Lower lobe of right lung (tissue), 2 donors: ENCODE data around the gene KCNA3. TPM values are rescaled to one million over a fixed set of nuclear protein-coding genes. Genes with fewer than 3 reads are reported as not detected.

ENCODE experiments used
- ATAC-seq, 2 donors: fragments of 200-7000 bp; cut with Tn5 transposase; one replicate each; pipeline ENCODE4 v1.9.1; 2020 to 2022; ENCODE audit warnings: mild to moderate bottlenecking in 2 of 2, moderate library complexity in 2 of 2
- DNase-seq: peaks from one replicate; pipeline ENCODE4 v3.0.0-alpha.2; 2020
- H3K27ac ChIP-seq: fragments of 200-600 bp; one replicate; pipeline ENCODE4 v1.8.0; 2022
- H3K27me3 ChIP-seq: fragments of 200-600 bp; one replicate; pipeline ENCODE4 v1.8.0; 2022; ENCODE audit warnings: low read depth
- H3K36me3 ChIP-seq: fragments of 200-600 bp; one replicate; pipeline ENCODE4 v1.8.0; 2022; ENCODE audit warnings: mild to moderate bottlenecking
- H3K4me1 ChIP-seq: fragments of 200-600 bp; one replicate; pipeline ENCODE4 v1.8.0; 2022
- H3K4me3 ChIP-seq: fragments of 200-600 bp; one replicate; pipeline ENCODE4 v1.8.0; 2022; ENCODE audit warnings: mild to moderate bottlenecking
- H3K9me3 ChIP-seq: fragments of 200-600 bp; one replicate; pipeline ENCODE4 v1.8.0; 2022
- CTCF ChIP-seq: fragments of 200-600 bp; IDR thresholded peaks from one replicate; pipeline ENCODE4 v1.8.0; 2022; ENCODE audit warnings: antibody characterized with exemption, mild to moderate bottlenecking
- intact Hi-C: fragments of 100-400 bp; cut with DNase I; formaldehyde crosslinking; loops from one replicate; pipeline ENCODE4 v1.11.0; 2022
- total RNA-seq: library from RNA; stranded (reverse); fragmentation: NEBNext Ultra II Directional; extraction: Animal tissue kit (Norgen Biotek cat#: 25700); gene quantifications from one replicate; pipeline ENCODE4 v1.2.1, GENCODE V29; 2021
- donor health status: DM: no; HTN: yes; CAD: no; lungs with severe emphysema.

KCNA3 gene
- total RNA-seq, 1 donor from 2014 or later = 19.4 TPM

GRCh38 chr1:110628323-110629105 is 46.2 kb downstream of the KCNA3 start:
- Histone ChIP-seq H3K36me3 (no peaks in the 10 kb centered on the region), H3K9me3 (no peaks in the 10 kb centered on the region), H3K4me3 (no peak overlapping the region), H3K27ac (no peak overlapping the region), H3K4me1 (peaks cover 5% of the 10 kb centered on the region), H3K27me3 (no peaks in the 10 kb centered on the region)
- DNase-seq = no peak
- no peak for TF ChIP-seq CTCF
- ATAC-seq = no peak
- intact Hi-C loops = no loop called here

GRCh38 chr1:110627764-110628163 is 47.0 kb downstream of the KCNA3 start:
- no peaks in the 10 kb centered on the region for H3K9me3 ChIP-seq
- H3K27ac ChIP-seq = no peak overlapping the region
- no peak overlapping the region for H3K4me3 ChIP-seq
- intact Hi-C loops = no loop called here
- DNase-seq (no peak), ATAC-seq (peak; percentile 34 to 37)
- no peaks in the 10 kb centered on the region for H3K36me3 ChIP-seq
- H3K4me1 ChIP-seq = peaks cover 5% of the 10 kb centered on the region
- no peaks in the 10 kb centered on the region for H3K27me3 ChIP-seq
- TF ChIP-seq CTCF = no peak

DNA sequence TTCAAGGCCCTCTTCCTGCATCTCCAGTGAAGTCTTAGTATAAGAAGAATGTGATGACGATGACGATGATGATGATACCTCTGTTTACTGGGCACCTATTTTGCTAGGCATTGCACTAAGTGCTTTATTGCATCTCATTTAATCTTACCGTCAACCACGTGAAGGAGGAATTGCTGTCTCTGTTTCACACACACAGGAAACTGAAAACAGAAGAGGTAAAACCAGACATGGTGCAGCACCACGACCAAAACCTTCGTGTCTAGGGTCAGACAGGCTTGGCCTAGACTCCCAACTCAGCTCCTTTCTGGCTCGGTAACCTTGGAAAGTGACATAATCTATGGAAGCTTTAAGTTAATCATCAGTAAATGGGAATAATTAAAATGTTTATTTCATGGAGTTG is 47.9 kb downstream of the KCNA3 start:
- no peak for TF ChIP-seq CTCF
- Histone ChIP-seq H3K36me3 (no peaks in the 10 kb centered on the region), H3K27ac (no peak overlapping the region), H3K4me1 (peaks cover 5% of the 10 kb centered on the region), H3K27me3 (no peaks in the 10 kb centered on the region), H3K4me3 (no peak overlapping the region), H3K9me3 (no peaks in the 10 kb centered on the region)
- ATAC-seq = no peak
- DNase-seq = no peak
- intact Hi-C loops = no loop called here

Other genes starting within 250 kb of the KCNA3 start
- gene PROK1, start 223.8 kb downstream of the KCNA3 start, total RNA-seq = not detected
- not detected for gene KCNA10, start 155.8 kb downstream of the KCNA3 start, total RNA-seq
- 0.77 TPM for gene KCNA2, start 68.6 kb downstream of the KCNA3 start, total RNA-seq
- gene CD53, start 198.2 kb upstream of the KCNA3 start, total RNA-seq = 228 TPM